Subcutaneous adipose tissue (tissue), 4 donors: ENCODE data around the gene GAL3ST1. TPM values are rescaled to one million over a fixed set of nuclear protein-coding genes. Genes with fewer than 3 reads are reported as not detected.

ENCODE experiments used
- CTCF ChIP-seq: fragments of 450-650 bp; IDR thresholded peaks from one replicate; pipeline ENCODE4 v1.5.1; 2016; ENCODE audit warnings: low read depth, mild to moderate bottlenecking, control low read depth, antibody characterized with exemption, moderate library complexity
- total RNA-seq, 4 donors: library from RNA; depleted of rRNA; stranded (reverse); fragments of >200 nt; gene quantifications; one replicate each; pipeline ENCODE4 v1.1.0, GENCODE V29; 2016

Gene GAL3ST1
- 1 to 10 TPM in 1 of 4 donors, under 1 TPM in 1, not detected in 2; 0.66 to 1.0 TPM for total RNA-seq

- TF ChIP-seq CTCF, result no peak
Observed at GRCh38 chr22:30574095-30574981, at the start of gene GAL3ST1. Gene GAL3ST1 (minus strand): TSS chr22:30574665. CDS start chr22:30557392, 17,273 bp downstream.

- TF ChIP-seq CTCF, result no peak
Observed at GRCh38 chr22:30617819-30618218, 43.4 kb upstream of the GAL3ST1 start.

DNA sequence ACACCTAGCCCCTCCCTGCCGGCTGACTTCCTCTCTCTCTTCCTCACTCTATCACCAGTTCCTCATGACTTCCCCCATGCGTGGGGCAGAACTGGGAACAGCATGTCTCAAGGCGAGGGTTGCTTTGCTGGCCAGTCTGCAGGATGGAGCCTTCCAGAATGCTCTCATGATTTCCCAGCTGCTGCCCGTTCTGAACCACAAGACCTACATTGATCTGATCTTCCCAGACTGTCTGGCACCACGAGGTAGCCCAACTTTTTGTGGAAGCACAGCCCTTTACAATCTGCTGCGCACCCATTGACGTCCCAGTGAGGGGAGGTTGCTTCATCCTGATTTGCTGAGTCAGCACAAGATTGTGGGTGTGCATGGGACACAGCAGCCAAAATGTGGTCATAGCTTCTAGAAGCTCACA is 41.1 kb upstream of the GAL3ST1 start:
- no peak for TF ChIP-seq CTCF

GRCh38 chr22:30614879-30615278 is 40.4 kb upstream of the GAL3ST1 start:
- no peak for TF ChIP-seq CTCF

- TF ChIP-seq CTCF, result no peak
Observed at GRCh38 chr22:30614268-30614667, 39.8 kb upstream of the GAL3ST1 start.

DNA sequence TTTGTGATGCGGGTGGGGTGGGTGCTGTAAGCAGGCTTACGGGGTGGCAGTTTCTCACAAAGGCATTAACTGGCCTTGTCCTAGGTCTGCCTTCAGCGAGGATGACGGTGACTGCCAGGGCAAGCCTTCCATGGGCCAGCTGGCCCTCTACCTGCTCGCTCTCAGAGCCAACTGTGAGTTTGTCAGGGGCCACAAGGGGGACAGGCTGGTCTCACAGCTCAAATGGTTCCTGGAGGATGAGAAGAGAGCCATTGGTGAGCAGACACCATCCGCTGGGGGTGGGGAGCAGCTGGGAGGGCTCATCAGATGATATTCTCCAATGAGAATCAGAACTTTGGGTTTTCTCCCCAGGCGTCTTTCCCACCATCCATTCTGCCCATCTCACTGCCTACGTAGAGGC is 38.3 kb upstream of the GAL3ST1 start:
- no peak for TF ChIP-seq CTCF

DNA sequence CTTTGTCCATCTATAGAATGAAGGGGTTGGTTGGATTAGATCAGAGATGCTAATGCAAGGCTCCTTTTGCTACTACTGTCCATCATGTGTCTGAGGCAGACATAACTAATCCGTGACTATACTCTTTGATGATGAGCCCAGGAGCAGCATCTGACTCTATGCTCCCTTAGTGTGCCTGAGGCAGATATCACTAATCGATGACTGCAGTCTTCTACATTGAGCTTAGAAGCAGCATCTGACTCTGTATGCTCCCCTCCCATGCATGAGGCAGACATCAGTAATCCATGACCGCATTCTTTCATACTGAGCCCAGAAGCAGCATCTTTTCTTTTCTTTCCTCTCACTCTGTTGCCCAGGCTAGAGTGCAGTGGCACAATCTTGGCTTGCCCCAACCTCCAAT is 36.7 kb upstream of the GAL3ST1 start:
- TF ChIP-seq CTCF, result no peak
